DND-41 (cell line): Measurements from ENCODE around the gene ZFYVE28.

Experiments
- ATAC-seq: fragments of 200-7000 bp; cut with Tn5 transposase; 3 replicates; pipeline ENCODE4 v1.9.1; 2021; ENCODE audit warnings: low read depth; ENCODE audit not compliant: insufficient read depth
- DNase-seq: peaks from one replicate; pipeline ENCODE4 v3.0.0-alpha.2; 2020
- H2AFZ ChIP-seq: 2 replicates; pipeline ENCODE4 v1.6.0; 2012; ENCODE audit warnings: low read depth, low read length
- H3K27ac ChIP-seq: 2 replicates; pipeline ENCODE4 v1.5.1; 2012; ENCODE audit warnings: low read length, inconsistent platforms
- H3K27me3 ChIP-seq: fragments of 200-600 bp; sonication (generic); 2 replicates; pipeline ENCODE4 v1.6.0; 2012; ENCODE audit warnings: low read length, mild to moderate bottlenecking, inconsistent platforms; ENCODE audit not compliant: insufficient read depth, poor library complexity
- H3K36me3 ChIP-seq: 2 replicates; pipeline ENCODE4 v1.5.1; 2012; ENCODE audit warnings: low read length, inconsistent platforms; ENCODE audit not compliant: insufficient read depth
- H3K4me1 ChIP-seq: 2 replicates; pipeline ENCODE4 v1.5.1; 2012; ENCODE audit warnings: mild to moderate bottlenecking, low read length; ENCODE audit not compliant: insufficient read depth
- H3K4me2 ChIP-seq: 2 replicates; pipeline ENCODE4 v1.6.0; 2012; ENCODE audit warnings: mild to moderate bottlenecking, moderate library complexity, low read length, inconsistent platforms; ENCODE audit not compliant: insufficient read depth
- H3K4me3 ChIP-seq, 2 experiments: fragments of 200-600 bp in 1 of 2; shearing (Covaris generic) in 1 of 2; 2 replicates each; pipeline ENCODE4 v1.5.1; 2012 to 2016; ENCODE audit warnings: inconsistent platforms in 2 of 2, low read length in 2 of 2, mild to moderate bottlenecking in 2 of 2, low read depth in 1 of 2, moderate library complexity in 1 of 2
- H3K79me2 ChIP-seq: 2 replicates; pipeline ENCODE4 v1.6.0; 2012; ENCODE audit warnings: low read length, inconsistent platforms; ENCODE audit not compliant: insufficient read depth
- H3K9ac ChIP-seq: 2 replicates; pipeline ENCODE4 v1.6.0; 2012; ENCODE audit warnings: low read depth, mild to moderate bottlenecking, inconsistent platforms, low read length, moderate library complexity
- H3K9me3 ChIP-seq: 2 replicates; pipeline ENCODE4 v1.5.1; 2012; ENCODE audit warnings: low read length, moderate library complexity, mild to moderate bottlenecking, inconsistent platforms; ENCODE audit not compliant: insufficient read depth, severe bottlenecking
- H4K20me1 ChIP-seq: 2 replicates; pipeline ENCODE4 v1.6.0; 2012; ENCODE audit warnings: low read length; ENCODE audit not compliant: insufficient read depth
- EZH2 ChIP-seq: IDR thresholded peaks from 3 replicates; pipeline ENCODE4 v1.6.1; 2012; ENCODE audit warnings: borderline replicate concordance, low read depth, mild to moderate bottlenecking, moderate library complexity, low read length, inconsistent platforms; ENCODE audit not compliant: severe bottlenecking
- TF ChIP-seq, protein P1 (sequence below): IDR thresholded peaks from 2 replicates; pipeline ENCODE4 v1.5.1; 2012; ENCODE audit warnings: borderline replicate concordance, low read length, moderate library complexity, mild to moderate bottlenecking; ENCODE audit not compliant: poor library complexity, severe bottlenecking; ENCODE audit errors: extremely low read depth

The ZFYVE28 gene

GRCh38 chr4:2299794-2300193 is 118.7 kb downstream of the ZFYVE28 start:
- DNase-seq = no peak
- Histone ChIP-seq H4K20me1 (peaks cover 7% of the 10 kb centered on the region), H2AFZ (no peak overlapping the region), H3K4me2 (no peak overlapping the region), H3K9ac (no peak overlapping the region), H3K9me3 (no peaks in the 10 kb centered on the region), H3K79me2 (no peaks in the 10 kb centered on the region), H3K27me3 (no peaks in the 10 kb centered on the region), H3K4me3 (no peak overlapping the region), H3K27ac (no peak overlapping the region), H3K4me1 (no peaks in the 10 kb centered on the region), H3K36me3 (no peaks in the 10 kb centered on the region)
- ATAC-seq = no peak
- TF ChIP-seq, protein P1, sequence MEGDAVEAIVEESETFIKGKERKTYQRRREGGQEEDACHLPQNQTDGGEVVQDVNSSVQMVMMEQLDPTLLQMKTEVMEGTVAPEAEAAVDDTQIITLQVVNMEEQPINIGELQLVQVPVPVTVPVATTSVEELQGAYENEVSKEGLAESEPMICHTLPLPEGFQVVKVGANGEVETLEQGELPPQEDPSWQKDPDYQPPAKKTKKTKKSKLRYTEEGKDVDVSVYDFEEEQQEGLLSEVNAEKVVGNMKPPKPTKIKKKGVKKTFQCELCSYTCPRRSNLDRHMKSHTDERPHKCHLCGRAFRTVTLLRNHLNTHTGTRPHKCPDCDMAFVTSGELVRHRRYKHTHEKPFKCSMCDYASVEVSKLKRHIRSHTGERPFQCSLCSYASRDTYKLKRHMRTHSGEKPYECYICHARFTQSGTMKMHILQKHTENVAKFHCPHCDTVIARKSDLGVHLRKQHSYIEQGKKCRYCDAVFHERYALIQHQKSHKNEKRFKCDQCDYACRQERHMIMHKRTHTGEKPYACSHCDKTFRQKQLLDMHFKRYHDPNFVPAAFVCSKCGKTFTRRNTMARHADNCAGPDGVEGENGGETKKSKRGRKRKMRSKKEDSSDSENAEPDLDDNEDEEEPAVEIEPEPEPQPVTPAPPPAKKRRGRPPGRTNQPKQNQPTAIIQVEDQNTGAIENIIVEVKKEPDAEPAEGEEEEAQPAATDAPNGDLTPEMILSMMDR = no peak
- TF ChIP-seq EZH2 = no peak

DNA sequence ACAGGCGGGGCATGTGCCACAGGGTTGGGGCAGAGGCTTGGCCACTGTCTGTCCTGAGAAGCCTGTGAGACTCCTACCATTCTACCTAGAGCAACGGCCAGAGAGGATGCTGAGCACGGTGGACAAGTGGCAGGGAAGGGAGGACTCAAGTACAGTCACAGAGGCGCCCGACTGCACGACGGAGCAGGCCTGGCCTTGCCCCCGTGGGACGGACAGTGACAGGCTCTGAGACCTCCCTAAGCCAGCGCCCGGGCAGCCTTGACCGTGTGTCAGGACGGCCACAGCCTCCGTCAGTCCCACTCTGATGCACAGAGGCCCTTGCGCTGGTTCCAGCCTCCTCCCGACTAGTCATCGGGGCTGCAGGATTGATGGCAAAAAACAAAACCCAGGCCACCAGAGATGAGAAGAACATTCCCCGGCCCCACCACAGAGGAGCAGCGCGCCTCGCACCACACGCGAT is 119.9 kb downstream of the ZFYVE28 start:
- Histone ChIP-seq H3K36me3 (no peaks in the 10 kb centered on the region), H3K4me3 (no peak overlapping the region)
- TF ChIP-seq, protein P1 = no peak
- no peak for TF ChIP-seq EZH2

DNA sequence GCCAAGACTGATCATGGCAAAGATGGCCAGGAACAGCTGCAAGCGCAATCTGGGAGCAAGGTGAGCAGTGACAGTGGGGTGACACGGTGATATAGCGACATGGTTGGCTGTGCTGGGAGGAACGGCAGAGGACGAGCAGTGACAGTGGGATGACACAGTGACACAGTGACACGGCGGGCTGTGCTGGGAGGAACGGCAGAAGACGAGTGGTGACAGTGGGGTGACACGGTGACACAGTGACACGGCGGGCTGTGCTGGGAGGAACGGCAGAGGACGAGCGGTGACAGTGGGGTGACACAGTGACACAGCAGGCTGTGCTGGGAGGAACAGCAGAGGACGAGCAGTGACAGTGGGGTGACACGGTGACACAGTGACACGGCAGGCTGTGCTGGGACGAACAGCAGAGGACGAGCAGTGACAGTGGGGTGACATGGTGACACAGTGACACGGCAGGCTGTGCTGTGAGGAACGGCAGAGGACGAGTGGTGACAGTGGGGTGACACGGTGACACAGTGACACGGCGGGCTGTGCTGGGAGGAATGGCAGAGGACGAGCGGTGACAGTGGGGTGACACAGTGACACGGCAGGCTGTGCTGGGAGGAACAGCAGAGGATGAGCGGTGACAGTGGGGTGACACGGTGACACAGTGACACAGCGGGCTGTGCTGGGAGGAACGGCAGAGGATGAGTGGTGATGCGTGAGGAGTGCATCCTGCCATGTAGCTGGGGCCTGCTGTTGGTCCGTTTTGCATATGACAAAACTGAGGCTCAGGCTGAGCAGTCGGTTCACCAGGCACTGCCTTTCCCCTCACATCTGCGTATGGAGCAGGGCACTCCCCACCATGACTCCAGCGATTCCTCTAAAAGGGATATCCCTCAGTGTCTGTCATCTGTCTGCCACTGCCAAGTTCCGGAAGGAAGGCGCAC is 120.6 kb downstream of the ZFYVE28 start:
- Histone ChIP-seq H3K4me3 (no peak overlapping the region), H3K4me1 (no peaks in the 10 kb centered on the region), H4K20me1 (peaks cover 7% of the 10 kb centered on the region; the same call in 1 of the 2 replicates), H3K27ac (no peak overlapping the region), H2AFZ (no peak overlapping the region), H3K27me3 (no peaks in the 10 kb centered on the region), H3K36me3 (no peaks in the 10 kb centered on the region), H3K4me2 (no peak overlapping the region), H3K9ac (no peak overlapping the region), H3K79me2 (no peaks in the 10 kb centered on the region), H3K9me3 (no peaks in the 10 kb centered on the region)
- DNase-seq (no peak), ATAC-seq (no peak)
- no peak for TF ChIP-seq EZH2
- TF ChIP-seq, protein P1 = no peak

More for the DNA sequence above, 119.9 kb downstream of the ZFYVE28 start:
- no peaks in the 10 kb centered on the region for H3K9me3 ChIP-seq
- ATAC-seq (no peak), DNase-seq (no peak)
- H3K79me2 ChIP-seq = no peaks in the 10 kb centered on the region
- no peaks in the 10 kb centered on the region for H3K4me1 ChIP-seq
- peaks cover 7% of the 10 kb centered on the region; the same call in 1 of the 2 replicates for H4K20me1 ChIP-seq
- no peak overlapping the region for H3K27ac ChIP-seq
- no peak overlapping the region for H3K4me2 ChIP-seq
- H3K9ac ChIP-seq = no peak overlapping the region
- no peak overlapping the region for H2AFZ ChIP-seq
- no peaks in the 10 kb centered on the region for H3K27me3 ChIP-seq
